ENCODE results near the gene AJAP1. TPM values are rescaled to one million over a fixed set of nuclear protein-coding genes. Genes with fewer than 3 reads are reported as not detected.

Gene AJAP1
- total RNA-seq, 1 donor from 2014 or later = 0.52 TPM

- DNase-seq (no peak), ATAC-seq (no peak)
- no peak for TF ChIP-seq CTCF (IDR thresholded peaks at IDR 0.05)
- intact Hi-C loops (cut with DNase I) = no loop called here
- H3K27ac ChIP-seq = no peak overlapping the region
- no peaks in the 10 kb centered on the region for H3K9me3 ChIP-seq
- H3K27me3 ChIP-seq = no peaks in the 10 kb centered on the region
- no peaks in the 10 kb centered on the region for H3K4me1 ChIP-seq
- no peaks in the 10 kb centered on the region for H3K36me3 ChIP-seq
- H3K4me3 ChIP-seq = no peak overlapping the region
These were observed 21.8 kb downstream of the AJAP1 start for GRCh38 chr1:4676253-4676652.

GRCh38 chr1:4677608-4678007 is 23.2 kb downstream of the AJAP1 start:
- DNase-seq (no peak), ATAC-seq (no peak)
- Histone ChIP-seq H3K36me3 (no peaks in the 10 kb centered on the region), H3K27ac (no peak overlapping the region), H3K4me3 (no peak overlapping the region), H3K4me1 (no peaks in the 10 kb centered on the region), H3K9me3 (no peaks in the 10 kb centered on the region), H3K27me3 (no peaks in the 10 kb centered on the region)
- no peak for TF ChIP-seq CTCF (IDR thresholded peaks at IDR 0.05)
- intact Hi-C loops (cut with DNase I) = no loop called here

- TF ChIP-seq CTCF (IDR thresholded peaks at IDR 0.05) = no peak
- intact Hi-C loops (cut with DNase I) = no loop called here
- H3K4me1 ChIP-seq = no peaks in the 10 kb centered on the region
These were observed 23.8 kb downstream of the AJAP1 start for GRCh38 chr1:4678066-4678717.

GRCh38 chr1:4681026-4681425 is 26.6 kb downstream of the AJAP1 start:
- H3K4me3 ChIP-seq = no peak overlapping the region
- DNase-seq = no peak
- no peak overlapping the region for H3K27ac ChIP-seq
- no peaks in the 10 kb centered on the region for H3K4me1 ChIP-seq
- no peak for TF ChIP-seq CTCF (IDR thresholded peaks at IDR 0.05)
- intact Hi-C loops (cut with DNase I) = no loop called here
- H3K36me3 ChIP-seq = no peaks in the 10 kb centered on the region
- ATAC-seq = no peak
- no peaks in the 10 kb centered on the region for H3K27me3 ChIP-seq
- H3K9me3 ChIP-seq = no peaks in the 10 kb centered on the region

More at GRCh38 chr1:4678066-4678717, 23.8 kb downstream of the AJAP1 start:
- DNase-seq (no peak), ATAC-seq (peak; percentile 16)
- H3K27me3 ChIP-seq = no peaks in the 10 kb centered on the region
- no peaks in the 10 kb centered on the region for H3K36me3 ChIP-seq
- H3K27ac ChIP-seq = no peak overlapping the region
- no peaks in the 10 kb centered on the region for H3K9me3 ChIP-seq
- H3K4me3 ChIP-seq = no peak overlapping the region

- Histone ChIP-seq H3K4me3 (no peak overlapping the region), H3K36me3 (no peaks in the 10 kb centered on the region), H3K27me3 (no peaks in the 10 kb centered on the region), H3K27ac (no peak overlapping the region), H3K9me3 (no peaks in the 10 kb centered on the region), H3K4me1 (no peaks in the 10 kb centered on the region)
- ATAC-seq (no peak), DNase-seq (no peak)
- TF ChIP-seq CTCF (IDR thresholded peaks at IDR 0.05) = no peak
- intact Hi-C loops (cut with DNase I) = no loop called here
These were observed 28.3 kb downstream of the AJAP1 start for GRCh38 chr1:4682607-4683220.
